ENCODE measurements around the gene FXYD5. TPM values are rescaled to one million over a fixed set of nuclear protein-coding genes. Genes with fewer than 3 reads are reported as not detected.

Gene FXYD5
- total and polyA plus RNA-seq, 9 of the 15 experiments (the other 6 are each of a cell fraction or from before 2014, with no cell fraction given), result 104 to 537 (median 174) TPM

DNA sequence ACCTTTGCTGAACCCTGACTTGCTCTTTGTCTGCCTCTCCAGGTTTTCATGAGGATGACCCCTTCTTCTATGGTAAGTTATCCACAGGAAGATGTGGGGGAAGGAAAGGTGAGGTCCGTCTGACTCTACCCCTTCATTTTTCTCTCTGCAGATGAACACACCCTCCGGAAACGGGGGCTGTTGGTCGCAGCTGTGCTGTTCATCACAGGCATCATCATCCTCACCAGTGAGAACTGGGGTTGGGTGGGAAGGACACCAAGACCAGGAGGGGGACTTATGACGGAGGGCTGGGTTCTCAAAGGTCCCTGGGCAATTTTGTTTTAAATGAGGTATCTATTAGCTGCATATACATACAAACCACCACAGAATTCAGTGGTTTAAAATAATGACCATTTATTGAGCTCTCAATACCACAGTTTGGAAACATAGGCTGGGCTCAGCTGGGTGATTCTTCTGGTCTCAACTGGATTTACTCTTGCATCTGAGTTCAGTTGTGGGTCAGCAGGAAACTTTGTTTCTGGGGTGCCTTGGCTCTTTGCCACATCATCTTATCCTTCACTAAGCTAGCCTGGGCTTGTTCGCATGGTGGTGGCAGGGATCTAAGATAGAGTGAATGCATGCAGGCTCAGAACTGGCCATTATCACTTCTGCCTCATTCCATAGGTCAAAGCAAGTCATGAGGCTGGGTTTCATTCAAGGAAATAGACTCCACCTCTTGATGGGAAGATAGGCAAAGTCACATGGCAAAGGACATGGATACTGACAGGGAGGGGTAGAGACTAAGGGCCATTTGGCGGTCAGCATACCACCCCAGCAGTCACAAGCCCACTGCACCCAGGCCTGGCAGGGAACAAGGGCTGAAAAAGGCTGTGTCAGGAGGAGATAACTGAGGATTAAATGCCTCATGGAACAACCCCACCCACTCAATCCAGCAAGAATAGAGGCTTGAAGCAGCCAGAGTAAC is 11.8 kb downstream of the FXYD5 start (continued):
- TF ChIP-seq, protein P1, sequence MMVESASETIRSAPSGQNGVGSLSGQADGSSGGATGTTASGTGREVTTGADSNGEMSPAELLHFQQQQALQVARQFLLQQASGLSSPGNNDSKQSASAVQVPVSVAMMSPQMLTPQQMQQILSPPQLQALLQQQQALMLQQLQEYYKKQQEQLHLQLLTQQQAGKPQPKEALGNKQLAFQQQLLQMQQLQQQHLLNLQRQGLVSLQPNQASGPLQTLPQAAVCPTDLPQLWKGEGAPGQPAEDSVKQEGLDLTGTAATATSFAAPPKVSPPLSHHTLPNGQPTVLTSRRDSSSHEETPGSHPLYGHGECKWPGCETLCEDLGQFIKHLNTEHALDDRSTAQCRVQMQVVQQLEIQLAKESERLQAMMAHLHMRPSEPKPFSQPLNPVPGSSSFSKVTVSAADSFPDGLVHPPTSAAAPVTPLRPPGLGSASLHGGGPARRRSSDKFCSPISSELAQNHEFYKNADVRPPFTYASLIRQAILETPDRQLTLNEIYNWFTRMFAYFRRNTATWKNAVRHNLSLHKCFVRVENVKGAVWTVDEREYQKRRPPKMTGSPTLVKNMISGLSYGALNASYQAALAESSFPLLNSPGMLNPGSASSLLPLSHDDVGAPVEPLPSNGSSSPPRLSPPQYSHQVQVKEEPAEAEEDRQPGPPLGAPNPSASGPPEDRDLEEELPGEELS (CRISPR knock-in tag; IDR thresholded peaks at IDR 0.05; ENCODE audit: borderline replicate concordance), result no peak
- no peak for TF ChIP-seq ZNF23 (CRISPR knock-in tag; IDR thresholded peaks at IDR 0.05)
- no peak for TF ChIP-seq SP2 (IDR thresholded peaks at IDR 0.05; ENCODE audit: extremely low read depth, low read depth, low read length, poor library complexity, severe bottlenecking)
- TF ChIP-seq CTBP1 (IDR thresholded peaks at IDR 0.05; ENCODE audit: borderline replicate concordance), result peak; percentile 56; the same call in 1 of the 2 replicates
- no peak for TF ChIP-seq SRSF7 (optimal IDR thresholded peaks at IDR 0.05; ENCODE audit: low read depth, low read length)
- TF ChIP-seq ZNF75A (CRISPR knock-in tag; IDR thresholded peaks at IDR 0.05), result no peak
- TF ChIP-seq ZNF696 (CRISPR knock-in tag; conservative IDR thresholded peaks at IDR 0.05), result no peak
- no peak for TF ChIP-seq SETDB1 (IDR thresholded peaks at IDR 0.05; ENCODE audit: low read length)
- no peak for TF ChIP-seq ELF2 (CRISPR knock-in tag; IDR thresholded peaks at IDR 0.05)
- no peak for TF ChIP-seq MECOM (CRISPR knock-in tag; IDR thresholded peaks at IDR 0.05)
- TF ChIP-seq PHF21A (IDR thresholded peaks at IDR 0.05; ENCODE audit: borderline replicate concordance, low read depth), result no peak
- TF ChIP-seq, protein P2, sequence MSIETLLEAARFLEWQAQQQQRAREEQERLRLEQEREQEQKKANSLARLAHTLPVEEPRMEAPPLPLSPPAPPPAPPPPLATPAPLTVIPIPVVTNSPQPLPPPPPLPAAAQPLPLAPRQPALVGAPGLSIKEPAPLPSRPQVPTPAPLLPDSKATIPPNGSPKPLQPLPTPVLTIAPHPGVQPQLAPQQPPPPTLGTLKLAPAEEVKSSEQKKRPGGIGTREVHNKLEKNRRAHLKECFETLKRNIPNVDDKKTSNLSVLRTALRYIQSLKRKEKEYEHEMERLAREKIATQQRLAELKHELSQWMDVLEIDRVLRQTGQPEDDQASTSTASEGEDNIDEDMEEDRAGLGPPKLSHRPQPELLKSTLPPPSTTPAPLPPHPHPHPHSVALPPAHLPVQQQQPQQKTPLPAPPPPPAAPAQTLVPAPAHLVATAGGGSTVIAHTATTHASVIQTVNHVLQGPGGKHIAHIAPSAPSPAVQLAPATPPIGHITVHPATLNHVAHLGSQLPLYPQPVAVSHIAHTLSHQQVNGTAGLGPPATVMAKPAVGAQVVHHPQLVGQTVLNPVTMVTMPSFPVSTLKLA (conservative IDR thresholded peaks at IDR 0.05), result peak; percentile 85 to 92
- TF ChIP-seq HDGF (IDR thresholded peaks at IDR 0.05), result no peak
- no peak for TF ChIP-seq KAT8 (IDR thresholded peaks at IDR 0.05; ENCODE audit: low read depth)
- TF ChIP-seq STAG1 (CRISPR knock-in tag; IDR thresholded peaks at IDR 0.05; ENCODE audit: borderline replicate concordance), result no peak
- TF ChIP-seq OTX1 (CRISPR knock-in tag; IDR thresholded peaks at IDR 0.05), result no peak
- no peak for TF ChIP-seq ZBED1 (IDR thresholded peaks at IDR 0.05)
- no peak for TF ChIP-seq CEBPB (tag; IDR thresholded peaks at IDR 0.05)
- TF ChIP-seq ZNF77 (CRISPR knock-in tag; IDR thresholded peaks at IDR 0.05), result no peak
- no peak for TF ChIP-seq TARDBP (IDR thresholded peaks at IDR 0.05)
- no peak for TF ChIP-seq ZC3H8 (IDR thresholded peaks at IDR 0.05)
- TF ChIP-seq ARID2 (IDR thresholded peaks at IDR 0.05), result no peak
- TF ChIP-seq, protein P3, sequence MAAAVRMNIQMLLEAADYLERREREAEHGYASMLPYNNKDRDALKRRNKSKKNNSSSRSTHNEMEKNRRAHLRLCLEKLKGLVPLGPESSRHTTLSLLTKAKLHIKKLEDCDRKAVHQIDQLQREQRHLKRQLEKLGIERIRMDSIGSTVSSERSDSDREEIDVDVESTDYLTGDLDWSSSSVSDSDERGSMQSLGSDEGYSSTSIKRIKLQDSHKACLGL (CRISPR knock-in tag; IDR thresholded peaks at IDR 0.05; ENCODE audit: borderline replicate concordance, poor library complexity, severe bottlenecking), result no peak
- no peak; a peak in 1 of 4 replicates for TF ChIP-seq TBL1XR1 (IDR thresholded peaks at IDR 0.05; ENCODE audit: low read length in 2 of 2)
- TF ChIP-seq, protein P4, sequence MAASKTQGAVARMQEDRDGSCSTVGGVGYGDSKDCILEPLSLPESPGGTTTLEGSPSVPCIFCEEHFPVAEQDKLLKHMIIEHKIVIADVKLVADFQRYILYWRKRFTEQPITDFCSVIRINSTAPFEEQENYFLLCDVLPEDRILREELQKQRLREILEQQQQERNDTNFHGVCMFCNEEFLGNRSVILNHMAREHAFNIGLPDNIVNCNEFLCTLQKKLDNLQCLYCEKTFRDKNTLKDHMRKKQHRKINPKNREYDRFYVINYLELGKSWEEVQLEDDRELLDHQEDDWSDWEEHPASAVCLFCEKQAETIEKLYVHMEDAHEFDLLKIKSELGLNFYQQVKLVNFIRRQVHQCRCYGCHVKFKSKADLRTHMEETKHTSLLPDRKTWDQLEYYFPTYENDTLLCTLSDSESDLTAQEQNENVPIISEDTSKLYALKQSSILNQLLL (CRISPR knock-in tag; IDR thresholded peaks at IDR 0.05; ENCODE audit: borderline replicate concordance), result no peak
- peak; percentile 86 for TF ChIP-seq DPF2 (IDR thresholded peaks at IDR 0.05)
